ENCODE results near the gene NUDT1. TPM values are rescaled to one million over a fixed set of nuclear protein-coding genes. Genes with fewer than 3 reads are reported as not detected.
A peak's percentile ranks its signal among the peaks of the same experiment; 100 is the strongest.

The NUDT1 gene
- total and polyA plus RNA-seq, 2 donors (not counting 1 experiment from before 2014, with no cell fraction given), result 19.8 to 28.4 TPM

- no peak overlapping the region for H3K4me3 ChIP-seq (replicated peaks in 1 of 4; ENCODE audit: control extremely low read depth in 1 of 4, insufficient read depth in 1 of 4, low read depth in 3 of 4, low read length in 4 of 4)
- no peaks in the 10 kb centered on the region for H3K9me3 ChIP-seq (ENCODE audit: control insufficient read depth, insufficient read depth, low read depth, low read length)
Observed at GRCh38 chr7:2245883-2246675, 4.1 kb downstream of the NUDT1 start.

GRCh38 chr7:2247141-2247995 is 5.3 kb downstream of the NUDT1 start:
- Histone ChIP-seq H3K4me1 (ENCODE audit: control insufficient read depth, extremely low read depth, insufficient read depth, low read length) (peaks cover 17% of the 10 kb centered on the region), H3K27me3 (ENCODE audit: control insufficient read depth, insufficient read depth, low read length) (no peaks in the 10 kb centered on the region), H3K79me2 (ENCODE audit: control insufficient read depth, insufficient read depth, low read length) (no peaks in the 10 kb centered on the region), H3K4me2 (ENCODE audit: extremely low read depth, insufficient read depth, low read length) (no peak overlapping the region), H3K36me3 (ENCODE audit: control insufficient read depth, insufficient read depth, low read length) (peaks cover 8% of the 10 kb centered on the region), H3K9me3 (ENCODE audit: control insufficient read depth, insufficient read depth, low read depth, low read length) (no peaks in the 10 kb centered on the region), H3K27ac (ENCODE audit: insufficient read depth, low read length) (no peak overlapping the region), H2AFZ (ENCODE audit: low read length) (no peak overlapping the region), H3K4me3 (replicated peaks in 1 of 4; ENCODE audit: control extremely low read depth in 1 of 4, insufficient read depth in 1 of 4, low read depth in 3 of 4, low read length in 4 of 4) (no peak overlapping the region), H3K9ac (ENCODE audit: insufficient read depth, low read length) (no peak overlapping the region), H4K20me1 (ENCODE audit: control insufficient read depth, extremely low read depth, insufficient read depth, low read length) (no peaks in the 10 kb centered on the region)
- TF ChIP-seq CTCF (conservative IDR thresholded peaks at IDR 0.05 in 1 of 2, IDR thresholded peaks at IDR 0.05 in 1 of 2; ENCODE audit: low read depth in 1 of 2, low read length in 2 of 2), result peak; percentile 61 to 76
- TF ChIP-seq EZH2 (IDR thresholded peaks at IDR 0.05; ENCODE audit: low read length, missing control alignments), result no peak
- no peak for DNase-seq (ENCODE audit: low read depth in 2 of 2)

More at GRCh38 chr7:2245883-2246675, 4.1 kb downstream of the NUDT1 start:
- H3K79me2 ChIP-seq (ENCODE audit: control insufficient read depth, insufficient read depth, low read length), result peaks cover 8% of the 10 kb centered on the region
- no peaks in the 10 kb centered on the region for H3K27me3 ChIP-seq (ENCODE audit: control insufficient read depth, insufficient read depth, low read length)
- H2AFZ ChIP-seq (ENCODE audit: low read length), result no peak overlapping the region
- H3K4me1 ChIP-seq (ENCODE audit: control insufficient read depth, extremely low read depth, insufficient read depth, low read length), result peaks cover 17% of the 10 kb centered on the region
- no peak overlapping the region for H3K4me2 ChIP-seq (ENCODE audit: extremely low read depth, insufficient read depth, low read length)
- peaks cover 5% of the 10 kb centered on the region for H3K36me3 ChIP-seq (ENCODE audit: control insufficient read depth, insufficient read depth, low read length)
- no peak for TF ChIP-seq EZH2 (IDR thresholded peaks at IDR 0.05; ENCODE audit: low read length, missing control alignments)
- TF ChIP-seq CTCF (conservative IDR thresholded peaks at IDR 0.05 in 1 of 2, IDR thresholded peaks at IDR 0.05 in 1 of 2; ENCODE audit: low read depth in 1 of 2, low read length in 2 of 2), result no peak
- H3K27ac ChIP-seq (ENCODE audit: insufficient read depth, low read length), result no peak overlapping the region
- H4K20me1 ChIP-seq (ENCODE audit: control insufficient read depth, extremely low read depth, insufficient read depth, low read length), result no peaks in the 10 kb centered on the region
- DNase-seq (ENCODE audit: low read depth in 2 of 2), result no peak
- no peak overlapping the region for H3K9ac ChIP-seq (ENCODE audit: insufficient read depth, low read length)
